ENCODE data around the gene SERAC1. TPM values are rescaled to one million over a fixed set of nuclear protein-coding genes. Genes with fewer than 3 reads are reported as not detected.
A peak's percentile ranks its signal among the peaks of the same experiment; 100 is the strongest.

Gene SERAC1
- total and polyA plus RNA-seq, 2 of the 4 experiments (the other 2 are of a cell fraction) = 7.7 to 15.6 TPM

- Histone ChIP-seq H2BK15ac (ENCODE audit: low read depth, low read length) (no peak overlapping the region), H3K9me1 (ENCODE audit: insufficient read depth, low read length) (peaks cover 30% of the 10 kb centered on the region), H2BK120ac (ENCODE audit: low read depth, low read length) (no peak overlapping the region), H3K23ac (ENCODE audit: low read depth, low read length) (no peak overlapping the region), H2BK5ac (ENCODE audit: low read depth, low read length, poor library complexity, severe bottlenecking) (no peak overlapping the region), H3K9me3 (ENCODE audit: control insufficient read depth, insufficient read depth, low read length) (no peaks in the 10 kb centered on the region), H2AFZ (replicated peaks; ENCODE audit: low read length, poor library complexity) (peak overlapping the region; percentile 35), H3K56ac (ENCODE audit: extremely low read depth, insufficient read depth, low read length) (no peak overlapping the region), H4K5ac (ENCODE audit: low read depth, low read length) (no peak overlapping the region), H3K4me2 (ENCODE audit: low read depth, low read length) (no peak overlapping the region), H2AK9ac (replicated peaks; ENCODE audit: low read depth, low read length, poor library complexity) (no peak overlapping the region), H2BK20ac (ENCODE audit: low read depth, low read length) (no peak overlapping the region), H3K79me1 (ENCODE audit: low read depth in 1 of 2, low read length in 2 of 2) (peaks cover 12 to 70% of the 10 kb centered on the region in 2 experiments; a peak in 3 of 4 replicates), H4K8ac (ENCODE audit: low read depth in 2 of 2, low read length in 2 of 2) (no peak overlapping the region), H2AK5ac (ENCODE audit: low read depth, low read length) (0 out of 2 replicates have a peak overlapping the region, but pooled peaks have one; percentile 23), H3K18ac (ENCODE audit: low read depth, low read length) (no peak overlapping the region), H3K4me1 (ENCODE audit: control insufficient read depth, insufficient read depth, low read length) (peaks cover 31% of the 10 kb centered on the region), H3K36me3 (ENCODE audit: control insufficient read depth, insufficient read depth, low read length) (peaks cover 58% of the 10 kb centered on the region), H3K27ac (ENCODE audit: insufficient read depth, low read length) (no peak overlapping the region), H4K20me1 (ENCODE audit: insufficient read depth, low read length) (no peaks in the 10 kb centered on the region), H3K14ac (replicated peaks; ENCODE audit: low read depth, low read length) (no peak overlapping the region), H3K27me3 (ENCODE audit: control insufficient read depth, insufficient read depth, low read length) (no peaks in the 10 kb centered on the region), H3K9ac (ENCODE audit: low read depth, low read length) (no peak overlapping the region), H3K4me3 (ENCODE audit: insufficient read depth, low read depth, low read length) (no peak overlapping the region), H3K4ac (ENCODE audit: low read depth, low read length) (no peak overlapping the region; the same call in 1 of the 2 replicates), H4K91ac (ENCODE audit: insufficient read depth, low read depth, low read length) (no peak overlapping the region)
- ATAC-seq (ENCODE audit: low read depth) (no peak), DNase-seq (no peak)
- no TSS peak for BruUV-seq (replicated peaks)
- intact Hi-C loops (cut with micrococcal nuclease) (loop anchor here (10.0 kb wide), 1 partner anchor 750 kb away; no protein-coding TSS in a partner anchor), dilution Hi-C loops (cut with HindIII; ENCODE audit: low sequenced_read_pairs, unreplicated experiment) (no loop called here), in situ Hi-C loops (cut with MboI; ENCODE audit: low sequenced_read_pairs) (no loop called here)
- POLR2A ChIA-PET (ENCODE audit: unreplicated experiment) = no interaction called here
- CTCF ChIA-PET = interaction anchor here (0.7 kb wide), 1 partner anchor 28 kb away, joined by 3 read pairs; no protein-coding TSS in a partner anchor
- WGBS, 2 experiments (ENCODE audit: extremely low coverage in 2 of 2, insufficient read length in 1 of 2) = 83% methylated on average over 10 of the region's 24 CpGs; no CpG with 5 or more reads in 1 of the 2 experiments
- no peak for TF ChIP-seq RAD21 (IDR thresholded peaks at IDR 0.05; ENCODE audit: low read length)
- TF ChIP-seq, protein P1, sequence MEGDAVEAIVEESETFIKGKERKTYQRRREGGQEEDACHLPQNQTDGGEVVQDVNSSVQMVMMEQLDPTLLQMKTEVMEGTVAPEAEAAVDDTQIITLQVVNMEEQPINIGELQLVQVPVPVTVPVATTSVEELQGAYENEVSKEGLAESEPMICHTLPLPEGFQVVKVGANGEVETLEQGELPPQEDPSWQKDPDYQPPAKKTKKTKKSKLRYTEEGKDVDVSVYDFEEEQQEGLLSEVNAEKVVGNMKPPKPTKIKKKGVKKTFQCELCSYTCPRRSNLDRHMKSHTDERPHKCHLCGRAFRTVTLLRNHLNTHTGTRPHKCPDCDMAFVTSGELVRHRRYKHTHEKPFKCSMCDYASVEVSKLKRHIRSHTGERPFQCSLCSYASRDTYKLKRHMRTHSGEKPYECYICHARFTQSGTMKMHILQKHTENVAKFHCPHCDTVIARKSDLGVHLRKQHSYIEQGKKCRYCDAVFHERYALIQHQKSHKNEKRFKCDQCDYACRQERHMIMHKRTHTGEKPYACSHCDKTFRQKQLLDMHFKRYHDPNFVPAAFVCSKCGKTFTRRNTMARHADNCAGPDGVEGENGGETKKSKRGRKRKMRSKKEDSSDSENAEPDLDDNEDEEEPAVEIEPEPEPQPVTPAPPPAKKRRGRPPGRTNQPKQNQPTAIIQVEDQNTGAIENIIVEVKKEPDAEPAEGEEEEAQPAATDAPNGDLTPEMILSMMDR (conservative IDR thresholded peaks at IDR 0.05; ENCODE audit: low read depth, low read length) = no peak
- no peak for TF ChIP-seq MAZ (IDR thresholded peaks at IDR 0.05; ENCODE audit: borderline replicate concordance, low read depth, low read length)
- no peak for TF ChIP-seq BHLHE40 (IDR thresholded peaks at IDR 0.05; ENCODE audit: low read depth, low read length)
- no peak for TF ChIP-seq POLR2A (IDR thresholded peaks at IDR 0.05; ENCODE audit: low read depth, low read length)
- no peak for TF ChIP-seq RFX5 (IDR thresholded peaks at IDR 0.05; ENCODE audit: low read depth, low read length)
- TF ChIP-seq FOS (IDR thresholded peaks at IDR 0.05; ENCODE audit: low read depth, low read length) = no peak
- no peak for TF ChIP-seq MXI1 (IDR thresholded peaks at IDR 0.05; ENCODE audit: borderline replicate concordance, low read depth, low read length)
- TF ChIP-seq NFE2L2 (IDR thresholded peaks at IDR 0.05; ENCODE audit: low read depth, low read length) = no peak
- no peak for TF ChIP-seq CEBPB (IDR thresholded peaks at IDR 0.05; ENCODE audit: low read depth, low read length)
- TF ChIP-seq, protein P2, sequence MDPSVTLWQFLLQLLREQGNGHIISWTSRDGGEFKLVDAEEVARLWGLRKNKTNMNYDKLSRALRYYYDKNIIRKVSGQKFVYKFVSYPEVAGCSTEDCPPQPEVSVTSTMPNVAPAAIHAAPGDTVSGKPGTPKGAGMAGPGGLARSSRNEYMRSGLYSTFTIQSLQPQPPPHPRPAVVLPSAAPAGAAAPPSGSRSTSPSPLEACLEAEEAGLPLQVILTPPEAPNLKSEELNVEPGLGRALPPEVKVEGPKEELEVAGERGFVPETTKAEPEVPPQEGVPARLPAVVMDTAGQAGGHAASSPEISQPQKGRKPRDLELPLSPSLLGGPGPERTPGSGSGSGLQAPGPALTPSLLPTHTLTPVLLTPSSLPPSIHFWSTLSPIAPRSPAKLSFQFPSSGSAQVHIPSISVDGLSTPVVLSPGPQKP (IDR thresholded peaks at IDR 0.05; ENCODE audit: borderline replicate concordance, low read depth, low read length) = no peak
- no peak for TF ChIP-seq RCOR1 (IDR thresholded peaks at IDR 0.05; ENCODE audit: insufficient replicate concordance, low read length)
- TF ChIP-seq SMC3 (IDR thresholded peaks at IDR 0.05; ENCODE audit: low read depth, low read length) = no peak
- TF ChIP-seq CHD1 (IDR thresholded peaks at IDR 0.05; ENCODE audit: low read depth, low read length) = no peak
- TF ChIP-seq, protein P3, sequence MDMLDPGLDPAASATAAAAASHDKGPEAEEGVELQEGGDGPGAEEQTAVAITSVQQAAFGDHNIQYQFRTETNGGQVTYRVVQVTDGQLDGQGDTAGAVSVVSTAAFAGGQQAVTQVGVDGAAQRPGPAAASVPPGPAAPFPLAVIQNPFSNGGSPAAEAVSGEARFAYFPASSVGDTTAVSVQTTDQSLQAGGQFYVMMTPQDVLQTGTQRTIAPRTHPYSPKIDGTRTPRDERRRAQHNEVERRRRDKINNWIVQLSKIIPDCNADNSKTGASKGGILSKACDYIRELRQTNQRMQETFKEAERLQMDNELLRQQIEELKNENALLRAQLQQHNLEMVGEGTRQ (IDR thresholded peaks at IDR 0.05; ENCODE audit: low read depth, low read length) = no peak
- no peak for TF ChIP-seq MAFK (IDR thresholded peaks at IDR 0.05; ENCODE audit: low read depth, low read length)
Observed at GRCh38 chr6:158064725-158065251, 103.3 kb downstream of the SERAC1 start.

Measured in IMR-90 (cell line).